Putamen (tissue), 1 donor: ENCODE measurements around the gene AP3B2.

Experiments
- DNase-seq: peaks from one replicate; pipeline ENCODE4 v3.0.0-alpha.2; 2016; ENCODE audit warnings: low spot score

Gene AP3B2

DNA sequence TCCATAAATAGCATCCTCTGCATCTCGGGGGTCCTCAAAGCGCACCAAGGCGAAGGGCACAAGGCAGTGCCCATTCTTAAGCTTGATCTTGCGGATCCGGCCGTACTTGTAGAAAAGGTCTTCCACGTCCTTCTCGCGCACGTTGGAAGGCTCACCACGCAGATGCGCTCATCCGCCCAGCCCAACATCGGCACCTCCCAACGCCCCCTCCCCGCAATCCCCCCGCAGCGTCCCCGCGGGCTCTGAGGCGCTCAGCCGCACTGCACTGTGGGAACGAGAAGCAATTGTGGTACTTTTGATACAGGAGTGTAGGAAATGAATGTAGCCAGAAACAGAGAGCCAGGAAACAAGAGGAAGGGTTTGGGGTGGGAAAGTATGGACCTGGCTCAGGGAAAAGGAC lies 17.5 kb downstream of the AP3B2 start:
- DNase-seq: no peak

DNA sequence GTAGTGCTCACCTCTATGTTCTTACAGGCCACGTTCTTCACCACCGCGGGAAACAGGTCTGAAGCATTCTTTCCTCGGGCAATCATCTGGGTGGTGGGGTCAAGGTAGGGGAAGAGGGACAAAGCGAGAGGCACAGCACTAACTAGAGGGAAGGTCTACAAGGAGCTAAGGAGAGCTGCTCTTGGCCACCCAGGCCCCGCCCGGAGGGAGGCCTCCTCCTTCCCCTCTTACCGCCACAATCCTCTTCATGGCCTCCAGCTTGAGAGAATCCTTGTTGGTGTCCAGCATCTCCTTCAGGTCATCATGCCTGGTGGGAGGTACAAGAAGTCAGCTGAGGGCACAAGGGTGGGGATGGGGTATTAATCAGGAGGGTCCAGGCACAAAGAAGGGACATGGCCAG lies 20.5 kb downstream of the AP3B2 start:
- no peak for DNase-seq

DNA sequence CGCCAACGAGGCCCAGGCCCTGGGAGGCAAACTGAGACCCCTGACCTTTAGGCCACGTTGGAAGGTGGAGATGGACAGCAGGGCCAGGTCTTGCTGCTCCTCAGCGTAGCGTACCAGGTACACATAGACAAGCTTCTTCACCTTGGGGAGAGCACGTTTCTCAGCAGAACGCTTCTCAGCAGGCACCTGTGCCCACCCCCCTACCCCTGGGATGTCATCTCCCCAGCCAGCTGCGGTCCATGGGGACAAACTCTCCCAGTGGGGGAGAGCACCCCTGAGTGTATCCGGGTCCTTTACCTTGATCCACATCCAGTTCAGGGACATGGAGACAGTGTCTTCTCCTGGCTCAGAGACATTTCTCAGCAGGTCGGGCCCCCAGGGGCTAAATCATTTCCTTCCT lies 21.0 kb downstream of the AP3B2 start:
- no peak for DNase-seq

DNA sequence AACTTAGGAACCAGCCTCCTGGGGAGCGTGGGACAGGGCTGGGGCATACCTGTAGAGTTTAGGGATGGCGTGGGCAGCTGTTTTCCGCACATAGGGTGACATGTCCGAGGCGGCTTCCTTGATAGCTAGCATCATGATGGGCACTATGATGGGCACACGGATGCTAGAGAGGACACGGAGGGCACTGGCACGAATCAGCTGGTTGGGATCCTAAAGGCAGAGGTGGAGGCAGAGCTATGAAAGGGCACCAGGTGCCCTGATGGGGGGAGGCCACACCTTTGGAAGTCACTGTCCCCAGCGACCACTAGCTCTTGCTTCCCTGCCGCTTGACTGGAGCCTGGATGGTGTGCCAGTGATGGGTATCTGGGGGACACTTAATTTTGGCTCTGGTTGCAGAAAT lies 28.3 kb downstream of the AP3B2 start:
- DNase-seq: no peak

DNA sequence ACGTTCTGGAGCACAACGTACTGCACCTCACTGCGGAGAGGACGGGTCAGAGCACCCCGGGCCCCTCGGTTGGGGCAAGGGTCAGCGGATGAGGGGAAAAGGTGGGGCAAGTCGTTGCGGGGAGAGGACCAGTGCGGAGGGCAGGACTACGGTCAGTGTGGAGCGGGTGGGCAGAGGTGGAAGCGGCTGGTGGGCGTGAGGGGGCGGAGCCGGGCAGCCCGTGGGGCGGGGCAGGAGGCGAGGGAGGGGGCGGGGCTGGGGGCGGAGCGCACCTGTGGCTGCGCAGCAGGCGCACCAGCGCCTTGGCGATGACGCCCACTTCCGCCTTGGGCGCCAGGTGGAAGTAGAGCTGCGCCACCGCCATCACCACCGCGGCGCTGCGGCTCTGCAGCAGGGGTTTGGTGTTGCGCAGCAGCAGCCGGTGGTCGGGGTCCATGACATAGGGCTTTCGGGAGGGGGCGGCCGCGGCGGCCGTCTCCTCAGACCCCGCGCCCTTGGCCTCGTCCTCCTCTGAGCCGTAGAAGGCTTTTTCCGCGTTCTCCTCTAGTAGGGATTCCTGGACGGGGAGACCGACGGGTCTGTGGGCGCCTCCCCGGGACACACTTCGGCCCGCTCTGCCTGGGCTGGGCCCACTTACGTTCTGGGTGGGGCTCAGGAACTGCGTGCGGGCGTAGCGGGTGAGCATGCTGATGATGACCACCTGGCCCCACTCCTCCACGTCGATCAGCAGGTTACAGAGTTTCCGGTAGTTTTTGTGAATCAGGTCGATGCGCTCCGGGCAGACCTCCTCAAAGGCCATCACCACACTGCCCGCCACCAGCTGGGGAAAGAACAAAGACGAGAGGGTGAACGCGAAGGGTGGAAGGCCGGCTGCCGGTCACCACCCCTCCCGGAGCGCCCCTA lies 29.2 kb downstream of the AP3B2 start:
- DNase-seq: no peak

DNA sequence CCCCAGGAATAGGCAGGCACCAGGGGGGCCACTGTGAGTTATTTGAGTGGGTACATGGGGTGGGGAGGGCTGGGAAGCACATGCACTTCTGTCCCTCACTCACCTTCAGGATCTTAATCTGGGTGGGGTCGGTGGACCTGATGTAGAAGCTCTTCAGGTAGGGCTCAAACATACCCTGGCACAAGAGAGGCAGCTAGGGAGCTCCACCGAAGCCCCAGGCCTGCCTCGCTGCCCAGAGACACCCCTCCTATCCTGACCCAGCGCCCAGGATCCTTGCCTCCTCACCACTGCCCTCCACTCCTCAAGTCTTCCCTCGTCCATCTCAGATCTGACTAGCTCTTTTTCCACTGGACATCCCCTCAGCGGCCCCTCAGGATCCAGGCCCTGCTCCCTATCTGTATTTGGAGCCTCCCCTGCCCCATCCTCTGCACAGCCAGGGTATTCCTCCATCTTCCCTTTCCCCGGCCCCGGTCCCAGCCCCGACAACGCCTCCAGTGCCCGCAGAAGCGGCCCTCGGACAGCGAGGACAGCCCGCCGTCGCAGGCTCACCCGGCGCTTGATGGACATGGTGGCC lies 30.0 kb downstream of the AP3B2 start:
- no peak for DNase-seq

DNA sequence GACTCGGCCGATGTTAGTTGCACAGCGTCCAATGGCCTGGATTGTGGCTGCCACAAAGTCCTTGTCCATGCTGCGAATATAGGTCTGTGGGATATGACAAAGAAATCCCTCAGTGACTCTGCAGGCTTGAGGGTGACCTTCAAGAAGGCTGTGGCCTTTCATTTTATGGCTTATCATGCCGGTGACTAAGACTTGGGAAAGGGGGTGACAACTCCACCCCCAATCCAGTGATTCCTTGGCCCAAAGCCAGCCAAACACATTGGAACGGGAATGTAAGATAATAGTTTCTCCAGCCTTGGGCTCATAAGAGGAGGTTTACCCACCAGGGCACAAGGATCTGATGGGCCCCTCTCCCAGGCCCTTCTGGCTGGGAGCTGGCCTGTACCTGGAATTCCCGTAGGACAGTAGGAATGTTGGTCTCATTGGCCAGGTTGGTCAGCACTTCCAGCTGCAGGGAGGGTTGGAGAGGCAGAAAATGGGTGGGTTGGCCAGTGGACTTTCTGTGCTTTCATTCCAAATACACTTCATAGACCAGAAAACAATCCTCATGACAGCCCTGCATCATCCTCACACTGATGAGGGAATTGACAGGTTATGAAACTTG lies 31.9 kb downstream of the AP3B2 start:
- no peak for DNase-seq

DNA sequence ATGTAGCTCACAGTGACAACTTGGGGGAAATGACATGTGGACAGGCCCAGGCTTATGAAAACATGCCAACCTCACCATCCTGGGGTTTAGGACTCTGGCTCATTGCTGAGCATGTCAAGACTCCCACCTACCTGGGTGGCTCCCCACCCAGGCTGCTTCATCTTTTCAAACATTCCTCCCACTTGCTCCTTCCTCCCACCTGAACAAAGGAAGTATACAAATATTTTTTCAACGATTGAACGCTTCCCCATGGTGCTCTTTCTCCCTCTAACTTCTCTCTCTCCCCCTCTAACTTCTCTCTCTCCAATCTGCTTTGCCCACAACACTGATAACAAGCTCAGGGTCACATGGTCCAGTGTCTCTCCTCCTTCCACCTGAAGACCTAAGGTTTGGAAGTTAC lies 34.8 kb downstream of the AP3B2 start:
- DNase-seq: no peak

DNA sequence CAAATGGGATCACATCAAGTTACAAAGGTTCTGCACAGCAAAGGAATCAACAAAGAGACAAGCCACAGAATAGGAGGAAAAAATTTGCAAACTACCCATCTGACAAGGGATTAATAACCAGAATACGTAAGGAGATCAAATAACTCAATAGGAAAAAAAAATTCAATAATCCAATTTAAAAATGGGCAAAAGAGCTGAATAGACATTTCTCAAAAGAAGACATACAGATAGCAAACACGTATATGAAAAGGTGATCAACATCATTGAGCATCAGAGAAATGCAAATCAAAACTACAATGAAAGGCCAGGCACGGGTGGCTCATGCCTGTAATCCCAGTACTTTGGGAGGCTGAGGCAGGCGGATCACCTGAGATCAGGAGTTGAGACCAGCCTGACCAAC lies 39.0 kb downstream of the AP3B2 start:
- DNase-seq: no peak

DNA sequence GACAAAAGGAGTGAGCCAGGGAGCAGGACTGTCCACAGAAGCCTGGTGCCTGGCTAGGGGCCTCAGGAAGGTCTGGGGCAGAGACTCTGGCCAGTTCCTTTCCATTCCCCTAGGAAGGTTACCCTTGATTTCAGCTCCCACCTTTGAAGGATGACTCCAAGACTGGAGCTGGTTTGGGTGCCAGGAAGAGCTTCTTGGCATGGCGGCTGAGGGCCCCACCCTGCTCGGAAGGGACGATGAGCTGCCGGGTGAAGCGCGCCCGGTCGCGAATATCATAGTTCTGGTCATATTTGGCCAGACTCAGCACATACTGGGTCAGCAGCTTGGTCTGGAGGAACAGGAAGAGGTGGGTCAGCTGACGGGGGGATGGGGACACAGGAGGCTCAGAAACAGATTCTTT lies 43.1 kb downstream of the AP3B2 start:
- no peak for DNase-seq

DNA sequence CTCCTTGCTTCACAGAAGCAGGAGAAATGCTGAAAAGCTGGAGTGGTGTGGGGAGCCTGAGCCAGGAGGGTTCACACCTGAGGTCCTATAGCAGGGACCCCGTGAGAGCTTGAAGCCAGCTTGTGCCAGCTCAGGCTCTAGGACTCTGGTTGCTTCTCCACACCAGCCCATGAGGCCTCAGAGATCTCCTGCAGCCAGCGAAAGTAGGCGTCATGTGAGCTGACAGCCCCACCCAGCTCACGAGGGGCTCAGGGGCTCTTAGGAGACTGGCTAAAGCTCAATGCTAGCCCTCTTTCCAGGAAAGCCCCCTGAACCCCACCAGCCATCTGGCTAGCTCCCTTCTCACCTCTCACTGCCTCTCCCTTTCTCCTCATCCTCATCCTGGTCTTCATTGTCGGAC lies 45.7 kb downstream of the AP3B2 start:
- no peak for DNase-seq

DNA sequence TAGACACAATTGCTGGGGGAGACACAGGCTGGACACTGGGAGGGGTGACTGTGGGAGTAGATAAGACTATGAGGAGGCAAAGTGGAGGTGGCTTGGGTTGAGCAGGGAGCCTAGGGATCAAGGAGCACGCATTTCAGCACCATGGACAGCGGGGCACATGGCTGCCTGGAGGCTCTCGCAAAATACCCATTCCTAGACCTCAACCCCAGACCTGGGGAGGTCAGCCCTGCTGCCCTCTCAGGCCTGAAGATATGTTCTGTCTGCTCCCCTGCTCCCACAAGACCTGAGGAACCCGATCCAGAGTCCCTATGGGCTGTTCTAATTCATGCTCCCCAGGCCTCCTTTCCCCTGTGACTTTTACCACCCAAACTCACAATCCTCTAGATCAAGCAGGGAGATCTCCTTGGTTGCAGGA lies 46.5 kb downstream of the AP3B2 start:
- no peak for DNase-seq

DNA sequence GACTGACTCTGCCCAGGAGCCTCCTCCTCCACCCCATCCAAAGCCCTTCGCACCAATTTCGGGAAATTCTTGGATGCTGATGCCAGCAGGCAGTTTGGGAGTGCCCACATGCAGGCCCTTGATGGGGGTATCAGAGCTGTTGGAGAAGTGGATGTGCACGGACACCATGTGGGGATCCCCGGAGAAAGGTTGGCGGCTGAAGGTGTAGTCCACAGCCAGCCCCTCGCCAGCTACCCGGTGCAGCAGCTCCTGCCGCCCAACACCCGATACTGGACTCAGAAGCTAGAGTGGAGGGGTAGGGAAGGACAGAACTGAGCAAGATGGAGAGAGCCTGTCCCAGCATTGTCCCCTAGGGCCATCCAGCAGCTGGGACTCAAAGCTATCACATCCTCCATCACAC lies 47.0 kb downstream of the AP3B2 start:
- DNase-seq: no peak

DNA sequence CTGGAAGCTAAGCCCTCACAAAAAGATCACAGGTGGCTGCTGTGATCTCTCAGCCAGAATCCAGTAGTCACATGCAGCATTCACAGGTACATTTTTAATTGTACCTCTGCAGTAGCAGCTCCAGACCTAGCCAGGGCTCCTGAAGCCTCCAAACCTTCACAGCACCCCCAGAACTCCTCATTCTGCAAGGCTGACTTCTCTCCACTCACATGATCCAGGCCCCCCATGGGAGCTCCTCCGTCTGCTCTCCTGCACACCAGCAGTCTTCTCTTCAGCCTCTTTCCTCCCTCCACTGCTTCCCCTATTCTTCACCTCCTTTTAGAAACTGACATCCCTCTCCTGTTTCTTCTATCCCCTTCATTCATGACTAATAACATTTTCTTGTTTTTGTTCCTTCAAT lies 49.3 kb downstream of the AP3B2 start:
- no peak for DNase-seq

DNA sequence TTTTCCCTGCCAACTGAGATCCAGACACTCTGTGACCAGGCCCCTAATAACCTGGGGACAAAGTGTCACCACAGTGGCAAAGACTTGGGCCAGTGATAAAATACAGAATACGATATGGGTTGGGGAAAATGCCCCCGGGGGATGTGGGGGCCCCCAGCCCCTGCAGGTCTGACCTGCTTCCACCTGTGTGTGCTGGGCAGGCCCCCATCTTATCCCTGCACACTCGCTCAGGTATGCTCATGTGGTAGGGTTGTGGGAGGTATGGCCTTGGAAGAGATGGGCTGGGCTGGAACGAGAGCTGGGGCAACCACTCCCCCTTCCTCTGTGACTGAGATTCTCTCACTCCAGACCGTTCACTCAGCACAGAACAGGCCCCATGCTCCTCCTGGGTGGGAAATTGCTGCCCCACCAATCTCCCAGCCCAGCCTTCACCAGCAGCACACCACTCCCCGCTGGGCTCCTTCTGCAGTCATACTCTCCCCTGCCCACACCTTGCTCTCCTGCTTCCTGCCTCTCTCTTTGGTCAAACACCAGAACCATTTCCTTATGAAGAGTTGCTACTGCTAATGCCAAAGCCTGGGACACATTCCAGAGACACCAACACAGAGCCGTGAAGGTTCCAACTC lies 52.9 kb downstream of the AP3B2 start:
- DNase-seq: no peak

DNA sequence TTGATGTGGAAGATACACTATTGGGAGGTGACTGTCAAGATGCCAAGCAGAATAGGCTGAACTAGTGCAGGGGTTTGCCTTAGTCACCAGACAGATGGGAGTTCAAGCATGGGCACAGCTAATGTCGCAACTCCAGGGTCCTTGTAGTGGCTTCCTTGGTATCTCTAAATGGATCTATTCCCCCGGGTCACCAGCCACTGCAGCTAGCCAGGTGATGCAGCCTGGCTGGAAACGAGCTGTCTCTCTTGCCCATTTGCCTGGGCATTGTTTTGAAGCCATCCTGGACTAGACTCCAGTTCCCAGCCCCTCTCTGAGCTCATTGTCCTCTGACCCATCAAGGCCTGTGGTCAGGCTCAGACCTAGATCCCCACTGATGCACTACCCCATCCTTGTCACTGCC lies 54.1 kb downstream of the AP3B2 start:
- DNase-seq: no peak

DNA sequence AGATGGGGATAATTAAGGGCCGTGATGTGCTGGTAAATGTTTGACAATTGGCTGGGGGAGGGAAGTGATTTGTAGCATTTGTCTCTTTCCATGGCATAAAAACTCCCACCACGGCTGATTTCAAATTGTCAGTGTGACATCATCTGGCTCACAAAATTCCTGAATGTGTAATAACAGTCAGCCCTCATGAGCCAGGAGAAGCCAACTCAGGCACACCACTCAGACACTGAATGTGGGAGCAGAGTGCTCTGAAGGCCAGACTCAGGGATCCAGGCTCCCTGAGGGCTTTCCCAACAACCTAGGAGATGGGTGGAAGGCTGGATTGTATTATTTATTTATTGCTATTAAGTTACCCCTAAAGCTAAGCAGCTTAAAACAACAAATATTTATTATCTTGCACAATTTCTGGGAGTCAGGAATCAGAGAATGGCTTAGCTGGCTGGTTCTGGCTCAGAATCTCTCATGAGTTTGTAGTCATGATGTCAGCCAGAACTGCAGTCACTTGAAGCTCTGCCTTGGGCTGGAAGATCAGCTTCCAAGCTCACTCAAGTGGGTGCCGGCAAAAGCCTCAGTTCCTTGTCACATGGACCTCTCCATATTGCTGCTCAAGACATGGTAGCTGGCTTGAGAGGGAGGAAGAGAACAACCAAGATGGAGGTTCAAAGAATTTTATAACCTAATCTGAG lies 56.0 kb downstream of the AP3B2 start:
- no peak for DNase-seq

DNA sequence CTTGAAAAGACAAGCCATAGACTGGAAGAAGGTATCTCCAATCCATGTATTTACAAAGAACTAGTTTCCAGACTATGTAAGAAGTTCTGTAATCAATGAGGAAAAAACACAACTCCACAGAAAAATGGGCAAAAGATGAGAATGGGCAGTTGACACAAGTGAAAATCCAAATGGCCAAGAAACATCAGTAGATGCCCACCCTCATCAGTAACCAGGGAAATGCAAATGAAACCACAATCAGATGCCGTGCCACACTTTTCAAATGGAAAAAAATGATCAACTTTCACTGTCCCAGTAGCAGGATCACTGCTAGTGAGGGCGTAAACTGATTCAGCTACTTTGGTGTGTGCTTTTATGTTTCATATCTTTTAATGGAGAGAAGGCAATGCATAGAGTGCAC lies 58.0 kb downstream of the AP3B2 start:
- DNase-seq: no peak

DNA sequence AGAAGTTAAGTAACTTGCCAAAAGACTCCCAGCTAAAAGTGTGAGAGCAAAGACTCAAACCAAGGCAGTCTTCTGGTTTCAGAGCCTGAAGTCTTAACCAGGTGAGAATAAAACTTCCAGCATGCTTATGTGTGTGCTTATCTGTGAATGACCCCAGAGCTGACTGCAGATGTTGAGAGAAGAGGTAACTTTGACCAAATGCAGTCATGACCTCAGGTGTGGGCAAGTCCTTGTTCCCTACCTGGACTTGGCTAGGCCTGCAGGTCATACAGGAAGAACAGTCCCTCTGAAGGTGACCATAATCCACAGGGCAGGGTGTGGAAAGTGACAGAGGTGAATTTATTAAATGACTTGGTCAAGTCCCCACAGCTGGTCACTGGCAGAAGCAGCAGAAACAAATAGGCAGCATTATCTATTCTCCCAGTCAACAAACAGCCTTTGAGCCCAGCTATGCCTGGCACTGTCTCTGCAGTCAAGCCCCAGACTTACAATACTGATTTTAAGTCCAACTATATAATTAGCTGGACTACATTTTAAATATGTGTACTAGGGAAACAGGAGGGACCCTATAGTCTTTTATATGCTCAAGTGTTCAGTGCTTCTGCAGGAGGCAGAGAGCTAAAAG lies 59.5 kb downstream of the AP3B2 start:
- DNase-seq: peak; percentile 83

DNA sequence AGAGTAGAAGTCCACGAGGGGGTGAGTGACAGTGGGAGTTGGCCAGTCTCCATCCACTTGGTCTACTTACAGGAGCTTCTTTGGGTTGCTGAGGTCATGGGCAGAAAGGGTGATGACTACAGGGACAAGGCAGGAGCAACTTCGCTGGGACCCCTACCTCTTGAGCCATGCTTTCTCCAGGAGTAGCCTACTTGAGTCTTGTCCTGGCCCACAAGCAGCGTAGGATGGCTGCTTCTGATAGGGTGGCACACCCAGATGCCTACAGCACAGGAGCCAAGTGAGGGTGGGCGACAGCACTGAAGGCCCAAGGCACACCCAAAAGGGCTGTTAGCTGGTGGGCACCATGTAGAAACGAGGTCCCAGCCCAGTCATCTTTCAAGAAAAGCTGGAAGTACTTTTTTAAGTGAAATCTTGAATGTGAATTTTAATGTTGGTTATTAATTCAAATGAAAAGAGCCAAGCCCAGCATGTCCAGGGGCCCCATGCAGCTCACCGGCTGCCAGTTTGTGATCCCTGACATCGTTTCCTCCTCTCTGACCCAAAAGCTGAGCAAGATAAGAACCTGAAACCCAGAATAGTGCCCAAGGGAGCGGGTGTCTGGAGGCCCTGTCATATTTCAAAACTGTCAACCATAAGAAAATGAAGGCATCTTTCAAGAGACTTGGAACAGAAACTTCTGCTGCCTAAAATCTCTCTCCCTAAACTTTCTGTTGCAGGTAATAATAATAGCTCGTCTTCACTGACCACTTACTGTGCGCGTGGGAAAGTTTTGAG lies 60.3 kb downstream of the AP3B2 start:
- no peak for DNase-seq
